Activated T-cell treated with anti-CD3 and anti-CD28 coated beads for 24 hours (primary cell): ENCODE data around the gene STAT6.
"Not testable (repeated sequence)": the region's sequence is repeated elsewhere in the genome, so short reads cannot be mapped to it uniquely, and the experiment has no call there.

Experiments used
- DNase-seq: peaks from one replicate; pipeline ENCODE4 v3.0.0-alpha.2; 2020; ENCODE audit warnings: low read depth

STAT6 gene

GRCh38 chr12:57087010-57087690 is 24.0 kb downstream of the STAT6 start:
- DNase-seq = peak; percentile 89

GRCh38 chr12:57086493-57087009 is 24.6 kb downstream of the STAT6 start:
- no peak for DNase-seq

DNA sequence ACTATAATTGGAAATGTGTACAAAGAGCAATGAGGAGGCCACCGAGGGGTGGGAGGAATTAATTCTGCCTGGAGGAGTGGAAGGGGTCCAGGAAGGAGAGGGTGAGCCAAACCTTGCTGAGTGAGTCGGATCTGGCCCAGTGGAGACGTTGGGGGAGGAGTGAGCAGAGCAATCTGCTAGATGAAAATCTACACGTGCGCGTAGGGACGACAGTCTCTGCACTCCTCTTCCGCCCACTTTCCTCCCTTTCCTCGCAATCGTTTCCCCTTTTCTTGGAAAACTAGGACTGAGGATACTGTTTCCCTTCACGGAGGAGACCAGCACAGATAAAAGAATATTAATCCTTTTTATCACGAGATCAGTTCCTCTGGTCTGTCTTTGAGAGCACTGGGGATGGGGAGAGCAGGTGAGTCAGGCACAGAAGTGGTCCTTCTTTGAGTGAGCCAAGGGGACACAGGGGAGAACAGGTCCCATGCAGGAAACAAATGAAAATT is 25.1 kb downstream of the STAT6 start:
- no peak for DNase-seq

- no peak for DNase-seq
These were observed 30.3 kb downstream of the STAT6 start for GRCh38 chr12:57080855-57081254.

GRCh38 chr12:57079821-57080220 is 31.3 kb downstream of the STAT6 start:
- DNase-seq = no peak

DNA sequence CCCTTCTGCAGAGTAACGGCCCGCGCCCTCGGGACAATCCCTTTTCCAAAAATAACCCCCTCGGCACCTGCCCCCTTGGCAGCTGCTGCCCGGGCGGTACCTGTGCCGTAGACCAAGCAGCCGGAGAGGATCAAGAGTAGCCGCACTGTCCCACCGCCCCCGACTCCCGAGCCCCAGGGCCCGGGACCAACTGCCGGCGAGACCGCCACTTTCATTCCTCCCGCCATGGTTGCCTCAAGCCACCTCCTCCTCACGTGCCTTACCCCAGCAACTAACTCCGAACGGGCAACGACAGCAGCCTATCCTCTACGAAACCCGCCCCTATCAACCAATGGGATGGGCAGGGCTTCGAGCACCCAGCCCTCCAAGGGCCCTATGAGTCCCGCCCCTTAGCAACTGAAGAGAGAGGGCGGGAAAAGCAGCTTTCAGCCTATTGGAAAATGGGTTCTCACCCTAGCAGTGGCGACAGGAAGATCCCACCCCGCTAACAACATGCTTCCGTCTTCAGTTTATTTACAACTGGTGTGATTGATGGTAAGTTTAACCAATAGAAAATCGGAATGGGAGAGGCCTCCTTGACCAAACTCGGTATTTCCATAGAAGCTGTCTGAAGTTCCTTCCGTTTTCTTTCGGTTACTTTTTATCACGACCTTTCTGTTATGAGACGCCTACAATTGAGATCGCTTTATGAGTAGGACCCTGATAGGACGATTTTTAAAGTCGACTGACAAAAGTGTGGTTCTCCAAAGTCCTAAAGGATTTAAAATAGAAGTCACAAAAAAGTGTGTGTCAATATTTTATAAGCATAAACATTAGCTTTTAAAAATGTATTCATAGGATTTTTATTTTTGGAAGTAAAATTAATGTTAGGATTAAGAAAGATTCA is 32.4 kb downstream of the STAT6 start, which contains the start of gene NEMP1:
TSS of gene NEMP1 (minus strand) at position 273 of the 886 bp plus-strand sequence. CDS start at position 227, 46 bp downstream.
- DNase-seq = peak; percentile 94

DNA sequence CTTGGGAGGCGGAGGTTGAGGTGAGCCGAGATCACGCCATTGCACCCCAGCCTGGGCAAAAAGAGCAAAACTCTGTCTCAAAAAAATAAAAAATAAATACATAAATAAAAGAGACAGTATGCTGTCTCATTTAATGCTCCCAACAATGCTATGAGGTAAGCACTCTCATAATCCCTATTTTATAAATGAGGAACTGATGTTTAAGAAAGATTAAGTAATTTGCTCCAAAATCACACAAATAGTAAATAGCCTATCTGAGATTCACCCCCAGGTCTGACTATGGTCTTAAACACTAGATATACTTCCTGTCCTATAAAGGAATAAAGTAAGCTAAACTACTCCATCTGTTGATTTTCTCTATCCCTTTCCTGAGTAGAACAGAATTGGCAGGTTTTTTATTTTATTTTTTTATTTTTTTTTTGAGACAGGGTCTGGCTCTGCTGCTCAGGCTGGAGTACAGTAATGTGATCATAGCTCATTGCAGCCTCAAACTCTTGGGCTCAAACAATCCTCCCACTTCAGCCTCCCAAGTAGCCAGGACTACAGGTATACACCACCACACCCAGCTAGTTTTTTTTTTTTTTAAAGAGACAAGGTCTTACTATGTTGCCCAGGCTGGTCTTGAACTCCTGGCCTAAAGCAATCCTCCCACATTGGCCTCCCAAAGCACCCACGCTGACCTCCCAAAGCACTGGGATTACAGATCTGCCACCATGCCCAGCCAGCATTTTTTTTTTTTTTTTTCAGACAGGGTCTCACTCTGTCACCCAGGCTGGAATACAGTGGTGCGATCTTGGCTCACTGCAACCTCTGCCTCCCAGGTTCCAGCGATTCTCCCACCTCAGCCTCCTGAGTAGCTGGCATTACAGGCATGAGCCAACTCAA is 37.4 kb downstream of the STAT6 start:
- DNase-seq = not testable (repeated sequence)

- DNase-seq = no peak
These were observed 38.5 kb downstream of the STAT6 start for GRCh38 chr12:57072661-57073060.

- peak; percentile 48 for DNase-seq
These were observed 41.6 kb downstream of the STAT6 start for GRCh38 chr12:57069523-57069922.

GRCh38 chr12:57066245-57066644 is 44.9 kb downstream of the STAT6 start:
- no peak for DNase-seq

DNA sequence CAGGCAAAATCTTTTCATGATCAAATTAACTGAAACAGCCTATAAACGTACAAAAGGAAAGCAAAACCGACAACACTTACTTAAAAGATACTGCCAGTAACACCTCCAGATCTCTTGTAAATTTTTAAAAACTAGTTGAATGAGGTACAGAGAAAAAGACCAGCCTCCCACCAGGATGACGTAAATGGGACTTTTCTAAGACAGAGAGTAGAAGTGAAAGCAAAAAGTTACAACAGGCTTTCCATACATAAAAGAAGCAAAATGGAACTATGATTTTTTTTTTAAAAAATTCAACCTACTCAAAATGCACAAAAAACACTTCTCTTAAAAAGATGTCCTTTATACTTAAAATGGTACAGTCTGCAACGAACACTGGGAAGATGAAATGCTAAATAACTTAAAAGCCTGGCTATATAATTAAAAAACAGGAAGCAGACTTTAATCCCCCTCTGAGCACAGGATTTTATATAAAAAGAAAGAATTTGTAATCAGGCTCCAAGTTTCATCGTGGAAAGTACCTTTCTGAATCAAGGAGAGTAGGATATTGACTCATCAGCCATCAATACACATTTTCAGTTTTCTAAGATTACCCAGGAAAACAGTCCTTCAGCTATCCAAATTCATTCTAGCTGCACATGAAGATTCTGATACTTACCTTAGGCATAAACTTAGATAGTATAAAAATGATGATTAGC is 47.0 kb downstream of the STAT6 start:
- peak; percentile 45 for DNase-seq

DNA sequence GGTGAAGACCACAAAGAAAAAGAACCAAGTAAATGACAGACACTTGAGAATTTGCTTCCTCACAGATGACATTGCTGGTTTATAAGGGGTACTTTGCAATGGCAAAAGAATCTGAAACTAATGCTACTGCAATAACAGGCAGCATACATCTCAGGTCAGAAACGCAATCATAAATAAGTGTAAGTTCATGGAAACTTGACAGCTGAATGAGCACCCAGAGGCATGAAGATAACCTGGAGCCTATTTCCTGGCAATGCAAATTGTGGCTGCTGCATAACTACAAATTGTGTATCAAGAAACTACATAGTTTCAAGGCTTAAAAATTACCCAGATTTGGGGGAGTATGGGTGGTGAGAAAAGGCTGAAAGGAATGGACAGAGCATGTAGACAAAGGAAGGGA is 52.7 kb downstream of the STAT6 start:
- no peak for DNase-seq

DNA sequence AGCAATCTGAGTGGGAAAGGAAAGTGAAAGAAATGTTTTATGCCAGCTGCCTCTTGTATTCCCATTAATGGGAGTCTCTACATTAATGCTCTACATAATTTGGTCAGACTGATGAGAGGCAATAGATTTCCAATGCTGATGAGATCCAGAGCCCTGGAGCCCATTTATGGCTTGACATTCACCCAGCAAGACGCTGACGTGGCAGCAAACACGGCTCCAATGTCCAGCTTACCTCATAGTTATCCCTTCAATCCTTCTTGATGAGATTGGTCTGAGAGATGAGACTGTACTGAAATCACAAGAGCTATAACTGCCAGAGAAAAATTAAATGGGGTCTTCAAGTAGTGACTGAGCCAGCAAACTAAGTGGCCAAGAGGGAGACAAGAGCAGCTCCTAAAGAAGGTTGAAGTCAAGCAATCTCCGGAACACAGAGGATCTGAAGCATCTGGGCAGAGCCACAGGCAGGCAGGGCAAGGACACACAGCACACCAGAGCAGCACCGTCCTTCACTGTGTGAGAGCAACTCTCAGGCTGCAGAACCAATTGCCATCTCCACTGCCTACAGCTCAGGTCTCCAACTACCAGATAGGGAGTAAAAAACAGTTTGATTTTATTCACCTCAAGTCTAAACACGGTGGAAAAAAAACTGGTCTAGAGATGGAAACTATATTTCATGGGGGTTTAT is 54.0 kb downstream of the STAT6 start:
- no peak for DNase-seq

- DNase-seq = no peak
These were observed 55.3 kb downstream of the STAT6 start for GRCh38 chr12:57055824-57056223.

DNA sequence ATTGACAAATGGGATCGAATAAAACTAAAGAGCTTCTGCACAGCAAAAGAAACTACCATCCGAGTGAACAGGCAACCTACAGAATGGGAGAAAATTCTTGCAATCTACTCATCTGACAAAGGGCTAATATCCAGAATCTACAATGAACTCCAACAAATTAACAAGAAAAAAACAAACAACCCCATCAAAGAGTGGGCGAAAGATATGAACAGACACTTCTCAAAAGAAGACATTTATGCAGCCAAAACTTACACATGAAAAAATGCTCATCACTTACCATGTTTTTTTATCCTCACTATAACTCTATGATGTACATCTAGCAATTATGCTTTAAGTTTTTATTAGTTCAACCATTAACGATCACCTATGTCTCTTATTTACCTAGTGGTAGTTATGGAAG is 57.3 kb downstream of the STAT6 start:
- not testable (repeated sequence) for DNase-seq

DNA sequence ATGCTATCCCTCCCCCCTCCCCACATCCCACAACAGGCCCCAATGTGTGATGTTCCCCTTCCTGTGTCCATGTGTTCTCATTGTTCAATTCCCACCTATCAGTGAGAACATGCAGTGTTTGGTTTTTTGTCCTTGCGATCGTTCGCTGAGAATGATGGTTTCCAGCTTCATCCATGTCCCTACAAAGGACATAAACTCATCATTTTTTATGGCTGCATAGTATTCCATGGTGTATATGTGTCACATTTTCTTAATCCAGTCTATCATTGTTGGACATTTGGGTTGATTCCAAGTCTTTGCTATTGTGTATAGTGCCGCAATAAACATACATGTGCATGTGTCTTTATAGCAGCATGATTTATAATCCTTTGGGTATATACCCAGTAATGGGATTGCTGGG is 58.0 kb downstream of the STAT6 start:
- DNase-seq = not testable (repeated sequence)

- no peak for DNase-seq
These were observed 60.2 kb downstream of the STAT6 start for GRCh38 chr12:57051011-57051410.

DNA sequence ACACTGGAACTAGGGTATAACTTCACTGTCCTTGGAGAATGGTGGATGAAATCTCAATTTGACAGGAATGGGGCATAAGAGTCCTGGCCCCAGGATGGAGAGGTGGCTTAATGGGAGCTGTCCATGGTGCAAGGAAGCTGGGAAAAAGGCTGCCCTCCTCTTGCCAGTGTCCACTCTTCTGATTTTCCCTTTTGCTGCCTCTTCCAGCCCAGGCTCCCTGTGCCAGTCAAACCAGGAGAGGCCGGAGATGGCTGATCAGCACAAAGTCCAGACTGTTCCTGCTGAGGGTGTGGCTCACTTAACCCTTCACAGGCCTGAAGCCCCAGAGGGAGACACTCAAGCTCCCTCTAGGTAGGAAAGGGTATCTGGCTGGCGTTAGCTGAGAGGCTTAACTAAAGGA is 61.3 kb downstream of the STAT6 start, which contains the start of gene MYO1A:
TSS of gene MYO1A (minus strand) at position 240 of the 400 bp plus-strand sequence. CDS start 1,806 bp downstream, outside the sequence.
- DNase-seq = no peak

DNA sequence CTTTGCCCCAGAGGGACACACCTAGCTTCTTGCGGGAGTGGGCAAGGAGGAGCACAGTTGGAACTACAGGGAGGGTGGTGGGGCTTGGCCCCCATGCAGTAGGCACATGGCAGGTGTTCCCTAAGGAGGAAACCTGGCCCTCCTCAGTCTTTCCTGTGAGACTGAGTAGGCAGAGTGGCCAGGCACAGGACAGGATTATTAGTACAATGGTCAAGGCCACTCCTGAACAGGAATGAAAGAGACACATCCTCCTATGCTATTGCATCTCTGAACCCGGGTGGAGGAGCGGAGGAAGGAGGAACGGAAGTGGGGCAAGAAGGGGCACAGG is 62.1 kb downstream of the STAT6 start:
- no peak for DNase-seq

- no peak for DNase-seq
These were observed 62.6 kb downstream of the STAT6 start for GRCh38 chr12:57048423-57049118.
